PFSK-1 (cell line): ENCODE results near the gene COL23A1.

Experiments
- FOXP2 ChIP-seq: optimal IDR thresholded peaks from 2 replicates; pipeline ENCODE3; 2011; ENCODE audit warnings: borderline replicate concordance, control low read depth, inconsistent platforms; ENCODE audit not compliant: insufficient read depth; ENCODE audit errors: extremely low read length, extremely low read depth
- POLR2AphosphoS5 ChIP-seq: IDR thresholded peaks from 2 replicates; pipeline ENCODE4 v1.6.1; 2012; ENCODE audit warnings: low read depth, mild to moderate bottlenecking, control low read depth, low read length, moderate library complexity
- REST ChIP-seq, 2 experiments: IDR thresholded peaks; 2 replicates each; pipeline versions ENCODE4 v1.6.1 to v1.8.0; 2011 to 2012; ENCODE audit warnings: low read depth in 2 of 2, low read length in 2 of 2, control low read depth in 1 of 2, inconsistent platforms in 1 of 2, mild to moderate bottlenecking in 1 of 2, moderate library complexity in 1 of 2; ENCODE audit not compliant: insufficient read depth in 1 of 2
- SIN3A ChIP-seq: IDR thresholded peaks from 2 replicates; pipeline ENCODE4 v1.6.1; 2012; ENCODE audit warnings: mild to moderate bottlenecking, low read length, moderate library complexity, borderline replicate concordance; ENCODE audit not compliant: insufficient read depth
- TAF1 ChIP-seq: IDR thresholded peaks from 2 replicates; pipeline ENCODE4 v1.6.1; 2012; ENCODE audit warnings: low read length, control low read depth, borderline replicate concordance; ENCODE audit not compliant: insufficient read depth

The COL23A1 gene

GRCh38 chr5:178357678-178358077 lies 232.5 kb downstream of the COL23A1 start:
- no peak for TF ChIP-seq POLR2AphosphoS5

GRCh38 chr5:178357121-178357521 lies 233.1 kb downstream of the COL23A1 start:
- TF ChIP-seq SIN3A (no peak), POLR2AphosphoS5 (no peak), TAF1 (no peak), FOXP2 (no peak), REST (IDR thresholded peaks at IDR 0.05; ENCODE audit: insufficient read depth in 1 of 2, low read depth in 2 of 2, low read length in 2 of 2) (no peak)

- no peak for TF ChIP-seq FOXP2
- no peak for TF ChIP-seq TAF1
- no peak for TF ChIP-seq SIN3A
- no peak for TF ChIP-seq POLR2AphosphoS5
- no peak for TF ChIP-seq REST (IDR thresholded peaks at IDR 0.05; ENCODE audit: insufficient read depth in 1 of 2, low read depth in 2 of 2, low read length in 2 of 2)
Measured at GRCh38 chr5:178356431-178356872, 233.7 kb downstream of the COL23A1 start.

GRCh38 chr5:178355671-178356070 lies 234.5 kb downstream of the COL23A1 start:
- TF ChIP-seq FOXP2 (no peak), SIN3A (no peak), POLR2AphosphoS5 (no peak), TAF1 (no peak)

GRCh38 chr5:178353461-178353860 lies 236.7 kb downstream of the COL23A1 start:
- TF ChIP-seq FOXP2 (no peak), TAF1 (no peak), POLR2AphosphoS5 (no peak), SIN3A (no peak), REST (IDR thresholded peaks at IDR 0.05; ENCODE audit: insufficient read depth in 1 of 2, low read depth in 2 of 2, low read length in 2 of 2) (no peak)

- no peak for TF ChIP-seq SIN3A
- TF ChIP-seq POLR2AphosphoS5, result no peak
- TF ChIP-seq TAF1, result no peak
- no peak for TF ChIP-seq FOXP2
- no peak for TF ChIP-seq REST (IDR thresholded peaks at IDR 0.05; ENCODE audit: insufficient read depth in 1 of 2, low read depth in 2 of 2, low read length in 2 of 2)
Measured at GRCh38 chr5:178352035-178352349, 238.2 kb downstream of the COL23A1 start.
